ENCODE data around the gene INO80C.

The INO80C gene

GRCh38 chr18:35485852-35486251, 11.9 kb downstream of the INO80C start:
- H2AFZ ChIP-seq (ENCODE audit: low read length), result no peak overlapping the region
- no peak for TF ChIP-seq EZH2 (IDR thresholded peaks at IDR 0.05; ENCODE audit: borderline replicate concordance, low read length)
- no peak for TF ChIP-seq CTCF (IDR thresholded peaks at IDR 0.05; ENCODE audit: low read length)
- no peaks in the 10 kb centered on the region for H3K79me2 ChIP-seq (ENCODE audit: insufficient read depth, low read length)
- H3K4me1 ChIP-seq (ENCODE audit: insufficient read depth, low read length, severe bottlenecking), result no peaks in the 10 kb centered on the region
- H3K27me3 ChIP-seq (ENCODE audit: insufficient read depth, low read length), result no peaks in the 10 kb centered on the region
- no peak overlapping the region for H3K4me3 ChIP-seq (ENCODE audit: low read depth, low read length, poor library complexity, severe bottlenecking)
- H3K9me3 ChIP-seq (ENCODE audit: low read length), result no peaks in the 10 kb centered on the region
- H3K36me3 ChIP-seq (ENCODE audit: insufficient read depth, low read length), result no peaks in the 10 kb centered on the region
- no peak overlapping the region for H3K4me2 ChIP-seq (ENCODE audit: low read length)
- H3K9ac ChIP-seq (ENCODE audit: low read length), result no peak overlapping the region
- no peaks in the 10 kb centered on the region for H4K20me1 ChIP-seq (ENCODE audit: insufficient read depth, low read length)
- H3K9me2 ChIP-seq (ENCODE audit: low read depth, low read length), result no peaks in the 10 kb centered on the region
- H3F3A ChIP-seq (ENCODE audit: insufficient read depth, low read length), result no peaks in the 10 kb centered on the region
- H3K27ac ChIP-seq (ENCODE audit: low read depth, low read length, poor library complexity, severe bottlenecking), result no peak overlapping the region

GRCh38 chr18:35484034-35484433, 13.7 kb downstream of the INO80C start:
- no peaks in the 10 kb centered on the region for H3K9me3 ChIP-seq (ENCODE audit: low read length)
- H3K36me3 ChIP-seq (ENCODE audit: insufficient read depth, low read length), result no peaks in the 10 kb centered on the region
- H3F3A ChIP-seq (ENCODE audit: insufficient read depth, low read length), result no peaks in the 10 kb centered on the region
- no peaks in the 10 kb centered on the region for H3K9me2 ChIP-seq (ENCODE audit: low read depth, low read length)
- H3K4me1 ChIP-seq (ENCODE audit: insufficient read depth, low read length, severe bottlenecking), result no peaks in the 10 kb centered on the region
- H3K27ac ChIP-seq (ENCODE audit: low read depth, low read length, poor library complexity, severe bottlenecking), result no peak overlapping the region
- H3K4me3 ChIP-seq (ENCODE audit: low read depth, low read length, poor library complexity, severe bottlenecking), result no peak overlapping the region
- H2AFZ ChIP-seq (ENCODE audit: low read length), result no peak overlapping the region
- H3K9ac ChIP-seq (ENCODE audit: low read length), result no peak overlapping the region
- no peaks in the 10 kb centered on the region for H3K27me3 ChIP-seq (ENCODE audit: insufficient read depth, low read length)
- H3K4me2 ChIP-seq (ENCODE audit: low read length), result no peak overlapping the region
- H3K79me2 ChIP-seq (ENCODE audit: insufficient read depth, low read length), result no peaks in the 10 kb centered on the region
- TF ChIP-seq CTCF (IDR thresholded peaks at IDR 0.05; ENCODE audit: low read length) (no peak), EZH2 (IDR thresholded peaks at IDR 0.05; ENCODE audit: borderline replicate concordance, low read length) (no peak)
- no peaks in the 10 kb centered on the region for H4K20me1 ChIP-seq (ENCODE audit: insufficient read depth, low read length)

GRCh38 chr18:35481960-35482366, 15.8 kb downstream of the INO80C start:
- Histone ChIP-seq H3K4me2 (ENCODE audit: low read length) (no peak overlapping the region), H3K79me2 (ENCODE audit: insufficient read depth, low read length) (no peaks in the 10 kb centered on the region), H4K20me1 (ENCODE audit: insufficient read depth, low read length) (no peaks in the 10 kb centered on the region), H3K4me3 (ENCODE audit: low read depth, low read length, poor library complexity, severe bottlenecking) (no peak overlapping the region), H3K36me3 (ENCODE audit: insufficient read depth, low read length) (no peaks in the 10 kb centered on the region), H3K9me3 (ENCODE audit: low read length) (no peaks in the 10 kb centered on the region), H3F3A (ENCODE audit: insufficient read depth, low read length) (no peaks in the 10 kb centered on the region), H3K9me2 (ENCODE audit: low read depth, low read length) (no peaks in the 10 kb centered on the region), H3K4me1 (ENCODE audit: insufficient read depth, low read length, severe bottlenecking) (no peaks in the 10 kb centered on the region), H3K27me3 (ENCODE audit: insufficient read depth, low read length) (no peaks in the 10 kb centered on the region), H2AFZ (ENCODE audit: low read length) (no peak overlapping the region), H3K9ac (ENCODE audit: low read length) (no peak overlapping the region), H3K27ac (ENCODE audit: low read depth, low read length, poor library complexity, severe bottlenecking) (no peak overlapping the region)
- TF ChIP-seq EZH2 (IDR thresholded peaks at IDR 0.05; ENCODE audit: borderline replicate concordance, low read length), result no peak
- no peak for TF ChIP-seq CTCF (IDR thresholded peaks at IDR 0.05; ENCODE audit: low read length)
